HL-60 (cell line): ENCODE data around the gene NFE2L2.

Experiments
- POLR2AphosphoS5 ChIP-seq: IDR thresholded peaks from 2 replicates; pipeline ENCODE4 v1.6.1; 2012; ENCODE audit warnings: low read depth
- TF ChIP-seq, protein P1 (sequence below): IDR thresholded peaks from one replicate; pipeline ENCODE4 v1.5.1; 2011; ENCODE audit warnings: low read length, control low read depth, inconsistent platforms; ENCODE audit not compliant: insufficient read depth

DNA sequence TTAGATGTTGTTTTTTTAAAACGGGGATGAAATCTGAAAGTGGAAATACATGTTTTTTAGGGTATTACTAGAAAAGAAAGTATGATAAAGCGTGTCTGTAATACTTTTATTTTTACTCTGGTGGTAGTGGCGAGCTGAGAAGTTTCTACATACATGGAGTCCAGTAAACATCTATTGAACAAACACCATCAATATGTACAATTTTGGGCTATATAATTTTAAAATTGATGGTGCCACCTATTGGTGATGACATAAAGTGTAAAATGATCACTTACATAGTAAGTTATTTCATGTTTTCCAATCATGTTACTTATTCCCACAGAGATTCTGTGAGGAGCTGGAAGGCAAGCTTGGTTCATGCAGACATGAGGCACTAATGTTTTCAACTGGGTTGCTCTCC, 31.5 kb upstream of the NFE2L2 start:
- TF ChIP-seq, protein P1, sequence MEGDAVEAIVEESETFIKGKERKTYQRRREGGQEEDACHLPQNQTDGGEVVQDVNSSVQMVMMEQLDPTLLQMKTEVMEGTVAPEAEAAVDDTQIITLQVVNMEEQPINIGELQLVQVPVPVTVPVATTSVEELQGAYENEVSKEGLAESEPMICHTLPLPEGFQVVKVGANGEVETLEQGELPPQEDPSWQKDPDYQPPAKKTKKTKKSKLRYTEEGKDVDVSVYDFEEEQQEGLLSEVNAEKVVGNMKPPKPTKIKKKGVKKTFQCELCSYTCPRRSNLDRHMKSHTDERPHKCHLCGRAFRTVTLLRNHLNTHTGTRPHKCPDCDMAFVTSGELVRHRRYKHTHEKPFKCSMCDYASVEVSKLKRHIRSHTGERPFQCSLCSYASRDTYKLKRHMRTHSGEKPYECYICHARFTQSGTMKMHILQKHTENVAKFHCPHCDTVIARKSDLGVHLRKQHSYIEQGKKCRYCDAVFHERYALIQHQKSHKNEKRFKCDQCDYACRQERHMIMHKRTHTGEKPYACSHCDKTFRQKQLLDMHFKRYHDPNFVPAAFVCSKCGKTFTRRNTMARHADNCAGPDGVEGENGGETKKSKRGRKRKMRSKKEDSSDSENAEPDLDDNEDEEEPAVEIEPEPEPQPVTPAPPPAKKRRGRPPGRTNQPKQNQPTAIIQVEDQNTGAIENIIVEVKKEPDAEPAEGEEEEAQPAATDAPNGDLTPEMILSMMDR = peak; percentile 0
- no peak for TF ChIP-seq POLR2AphosphoS5
